ENCODE results near the gene TMEM187.

The TMEM187 gene

DNA sequence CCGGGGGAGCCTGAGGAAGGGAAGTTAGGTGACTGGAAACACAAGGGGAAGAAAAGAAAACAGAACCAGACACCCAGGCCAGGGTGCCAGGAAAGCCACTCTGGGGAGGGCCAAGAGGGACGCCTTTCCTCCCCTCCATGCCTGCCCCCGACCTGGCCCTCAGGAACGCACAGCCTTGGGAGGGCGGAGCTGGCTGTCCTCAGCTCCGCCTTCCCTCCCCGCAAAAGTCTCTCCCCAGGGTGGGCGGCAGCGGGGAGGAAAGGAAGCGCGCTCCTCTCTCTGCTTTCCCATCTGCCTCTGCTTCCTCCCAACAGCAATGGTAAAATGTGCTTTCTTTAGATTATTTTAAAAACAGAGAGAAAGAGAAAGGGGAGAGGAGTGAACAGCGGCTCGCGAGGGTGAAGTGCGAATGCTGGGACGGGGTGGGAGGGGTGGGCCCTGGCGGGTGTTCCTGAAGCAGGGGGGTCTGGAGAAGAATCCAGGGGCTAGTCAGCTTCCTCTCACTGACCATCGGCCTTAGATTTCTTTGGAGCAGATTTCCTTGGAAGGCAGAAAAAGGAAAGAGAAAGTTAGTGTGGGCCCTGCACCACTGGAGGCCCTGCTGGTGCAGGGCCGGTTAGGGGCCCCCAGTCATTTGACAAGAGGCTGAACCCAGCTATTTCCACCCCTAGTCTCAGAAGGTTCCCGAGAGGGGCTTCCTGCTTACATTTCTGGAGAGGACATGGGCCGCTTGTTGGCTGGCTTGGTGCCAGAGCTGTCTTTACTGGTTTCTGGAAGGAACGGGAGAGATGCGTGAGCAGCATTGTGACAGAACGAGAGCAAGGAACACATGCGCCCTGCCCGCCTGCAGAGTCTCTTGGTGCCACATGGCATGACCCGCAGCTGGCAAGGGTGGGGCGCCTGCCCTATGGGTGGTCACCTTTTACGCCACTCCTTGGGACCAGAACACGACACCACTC, 23.4 kb upstream of the TMEM187 start:
- no peak for DNase-seq (ENCODE audit: low read depth in 1 of 2, low spot score in 1 of 2)

DNA sequence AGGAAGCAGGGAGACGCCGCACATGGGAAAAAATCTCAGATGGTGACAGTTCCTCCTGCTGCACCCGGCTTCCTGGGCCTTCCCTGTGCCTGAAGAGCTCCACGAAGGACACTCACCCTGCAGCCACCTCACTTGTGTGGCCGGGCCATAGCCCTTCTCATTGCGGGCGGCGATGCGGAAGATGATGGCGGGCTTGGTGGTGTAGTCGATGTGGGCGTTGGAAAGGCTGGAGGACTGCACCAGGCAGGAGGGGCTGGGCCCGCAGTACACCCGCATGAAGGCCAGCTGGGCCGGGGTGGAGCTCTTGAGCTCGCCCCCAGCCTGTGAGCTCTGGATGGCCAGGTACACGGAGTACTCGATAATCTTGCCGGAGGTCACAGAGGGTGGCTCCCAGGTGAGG, 22.4 kb upstream of the TMEM187 start:
- TF ChIP-seq SPI1 (IDR thresholded peaks at IDR 0.05; ENCODE audit: borderline replicate concordance, low read depth) (no peak), GABPA (IDR thresholded peaks at IDR 0.05; ENCODE audit: low read depth) (no peak), CTCF (IDR thresholded peaks at IDR 0.05; ENCODE audit: insufficient read depth, low read length) (no peak), REST (IDR thresholded peaks at IDR 0.05; ENCODE audit: insufficient replicate concordance, low read depth) (no peak), POLR2AphosphoS5 (IDR thresholded peaks at IDR 0.05; ENCODE audit: low read depth) (no peak; the same call in 1 of the 2 replicates)
- no peak overlapping the region for H3K27ac ChIP-seq (replicated peaks)
- no peaks in the 10 kb centered on the region for H3K27me3 ChIP-seq (ENCODE audit: insufficient read depth, poor library complexity, severe bottlenecking)
- no peak for DNase-seq (ENCODE audit: low read depth in 1 of 2, low spot score in 1 of 2)
- H3K4me3 ChIP-seq (replicated peaks; ENCODE audit: insufficient read depth, low read length), result no peak overlapping the region

More for the DNA sequence above, 23.4 kb upstream of the TMEM187 start:
- no peak overlapping the region for H3K4me3 ChIP-seq (replicated peaks; ENCODE audit: insufficient read depth, low read length)
- peak overlapping the region; percentile 48 for H3K27ac ChIP-seq (replicated peaks)
- TF ChIP-seq REST (IDR thresholded peaks at IDR 0.05; ENCODE audit: insufficient replicate concordance, low read depth) (no peak), SPI1 (IDR thresholded peaks at IDR 0.05; ENCODE audit: borderline replicate concordance, low read depth) (no peak), GABPA (IDR thresholded peaks at IDR 0.05; ENCODE audit: low read depth) (no peak), CTCF (IDR thresholded peaks at IDR 0.05; ENCODE audit: insufficient read depth, low read length) (no peak), POLR2AphosphoS5 (IDR thresholded peaks at IDR 0.05; ENCODE audit: low read depth) (no peak)
- H3K27me3 ChIP-seq (ENCODE audit: insufficient read depth, poor library complexity, severe bottlenecking), result no peaks in the 10 kb centered on the region

DNA sequence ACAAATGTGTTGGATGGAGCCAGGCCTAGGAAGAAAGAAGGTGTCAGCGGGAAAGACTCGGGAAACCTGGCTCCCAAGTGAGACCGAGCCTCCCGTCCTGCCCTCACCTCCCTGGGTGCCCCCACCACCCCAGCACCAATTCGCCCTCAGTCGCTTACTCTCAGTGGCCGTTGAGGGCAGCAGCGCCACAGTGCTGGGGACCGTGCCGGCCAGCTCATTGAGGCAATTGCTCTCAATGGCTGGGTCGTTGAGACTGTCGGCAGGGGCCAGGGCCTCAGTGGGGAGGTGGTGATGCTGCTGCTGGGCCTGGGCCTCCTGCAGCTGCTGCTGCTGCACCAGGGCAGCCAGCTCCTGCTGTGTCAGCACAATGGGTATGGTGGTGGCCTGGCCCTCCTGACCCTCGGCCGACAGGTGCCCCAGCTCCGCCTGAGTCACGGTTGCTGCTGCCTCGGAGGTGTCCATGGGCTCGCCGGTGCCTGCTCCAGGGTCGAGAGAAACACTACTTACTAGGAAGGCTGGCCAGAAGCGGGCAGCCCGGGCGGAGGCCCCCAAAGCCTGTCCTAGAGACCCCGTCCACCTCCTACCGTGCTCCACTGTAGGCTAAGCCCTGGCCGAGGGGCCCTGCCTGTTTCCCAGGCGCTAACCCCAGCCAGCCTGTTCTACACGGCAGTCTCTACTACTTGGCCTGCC, 20.7 kb upstream of the TMEM187 start:
- Histone ChIP-seq H3K27me3 (ENCODE audit: insufficient read depth, poor library complexity, severe bottlenecking) (no peaks in the 10 kb centered on the region), H3K4me3 (replicated peaks; ENCODE audit: insufficient read depth, low read length) (no peak overlapping the region), H3K27ac (replicated peaks) (no peak overlapping the region)
- TF ChIP-seq GABPA (IDR thresholded peaks at IDR 0.05; ENCODE audit: low read depth) (no peak), REST (IDR thresholded peaks at IDR 0.05; ENCODE audit: insufficient replicate concordance, low read depth) (no peak), SPI1 (IDR thresholded peaks at IDR 0.05; ENCODE audit: borderline replicate concordance, low read depth) (no peak)
- no peak for DNase-seq (ENCODE audit: low read depth in 1 of 2, low spot score in 1 of 2)

Measured in HL-60 (cell line).